Measurements from ENCODE around the gene FZD7. TPM values are rescaled to one million over a fixed set of nuclear protein-coding genes. Genes with fewer than 3 reads are reported as not detected.

The FZD7 gene
- total and polyA plus RNA-seq, 11 donors, result 1.7 to 42.0 (median 19.3) TPM

DNA sequence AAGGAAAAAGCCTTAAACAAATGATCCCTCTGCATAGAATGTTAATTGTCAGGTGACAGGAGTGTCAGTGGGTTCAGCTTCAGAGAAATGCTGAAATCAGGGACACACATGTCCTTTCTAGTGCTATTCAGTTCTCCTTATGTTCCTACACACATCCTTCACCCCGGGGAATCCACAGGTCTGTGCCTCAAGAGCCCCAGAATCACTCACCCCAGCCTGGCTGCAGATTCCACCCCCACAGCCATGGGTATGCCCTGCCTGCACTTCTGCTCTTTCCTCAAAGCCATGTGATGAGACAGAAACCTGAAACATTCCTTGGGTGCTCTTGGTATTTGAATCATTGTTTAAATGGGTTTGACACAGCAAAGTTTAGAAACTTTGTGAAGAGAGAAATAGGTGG lies 27.4 kb upstream of the FZD7 start:
- ATAC-seq (no peak), DNase-seq (no peak)
- TF ChIP-seq, protein P1, sequence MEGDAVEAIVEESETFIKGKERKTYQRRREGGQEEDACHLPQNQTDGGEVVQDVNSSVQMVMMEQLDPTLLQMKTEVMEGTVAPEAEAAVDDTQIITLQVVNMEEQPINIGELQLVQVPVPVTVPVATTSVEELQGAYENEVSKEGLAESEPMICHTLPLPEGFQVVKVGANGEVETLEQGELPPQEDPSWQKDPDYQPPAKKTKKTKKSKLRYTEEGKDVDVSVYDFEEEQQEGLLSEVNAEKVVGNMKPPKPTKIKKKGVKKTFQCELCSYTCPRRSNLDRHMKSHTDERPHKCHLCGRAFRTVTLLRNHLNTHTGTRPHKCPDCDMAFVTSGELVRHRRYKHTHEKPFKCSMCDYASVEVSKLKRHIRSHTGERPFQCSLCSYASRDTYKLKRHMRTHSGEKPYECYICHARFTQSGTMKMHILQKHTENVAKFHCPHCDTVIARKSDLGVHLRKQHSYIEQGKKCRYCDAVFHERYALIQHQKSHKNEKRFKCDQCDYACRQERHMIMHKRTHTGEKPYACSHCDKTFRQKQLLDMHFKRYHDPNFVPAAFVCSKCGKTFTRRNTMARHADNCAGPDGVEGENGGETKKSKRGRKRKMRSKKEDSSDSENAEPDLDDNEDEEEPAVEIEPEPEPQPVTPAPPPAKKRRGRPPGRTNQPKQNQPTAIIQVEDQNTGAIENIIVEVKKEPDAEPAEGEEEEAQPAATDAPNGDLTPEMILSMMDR (IDR thresholded peaks at IDR 0.05), result no peak
- no peak for TF ChIP-seq POLR2A (IDR thresholded peaks at IDR 0.05)
- H3K27ac ChIP-seq, result no peak overlapping the region
- WGBS, 4 donors, result 71 to 93% (median 82%) methylated on average over 1 of the region's 1 CpG
- H3K27me3 ChIP-seq, result peaks cover 0 to 5% (median 0%) of the 10 kb centered on the region in 9 donors
- intact Hi-C loops (cut with DNase I), result no loop called here
- H3K4me3 ChIP-seq, result no peak overlapping the region
- peaks cover 0 to 30% (median 11%) of the 10 kb centered on the region in 12 donors for H3K4me1 ChIP-seq
- H3K9me3 ChIP-seq, result no peaks in the 10 kb centered on the region
- no peaks in the 10 kb centered on the region for H3K36me3 ChIP-seq

- ATAC-seq, result peak in 1 of 4 donors; percentile 29
- 62 to 74% (median 65%) methylated on average over 7 of the region's 7 CpGs for WGBS, 4 donors
- H3K27ac ChIP-seq, result peak overlapping the region in 1 of 12 donors; percentile 79
Measured at GRCh38 chr2:202007015-202007982, 26.4 kb upstream of the FZD7 start.

DNA sequence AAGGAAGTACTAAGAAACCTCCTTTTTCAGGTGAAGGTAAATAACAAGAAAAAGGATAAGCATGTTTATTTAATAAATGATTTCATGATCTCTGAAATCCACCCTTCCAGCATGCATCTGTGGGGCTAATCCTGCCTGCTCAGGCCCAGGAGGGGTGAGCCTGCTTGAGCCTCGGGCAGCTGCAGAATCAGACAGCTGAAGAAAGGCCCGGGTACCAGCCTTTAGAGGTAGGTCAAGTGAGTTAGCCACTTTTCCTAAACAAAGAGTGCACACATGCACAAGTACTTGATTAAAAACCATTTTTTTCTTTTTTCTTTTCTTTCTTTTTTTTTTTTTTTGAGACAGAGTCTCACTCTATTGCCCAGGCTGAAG lies 25.7 kb upstream of the FZD7 start:
- peaks cover 0 to 30% (median 11%) of the 10 kb centered on the region in 12 donors for H3K4me1 ChIP-seq
- peak overlapping the region in 2 of 12 donors; percentile 79 to 96 for H3K27ac ChIP-seq
- DNase-seq (no peak), ATAC-seq (no peak)
- no peak overlapping the region for H3K4me3 ChIP-seq
- no peaks in the 10 kb centered on the region for H3K9me3 ChIP-seq
- intact Hi-C loops (cut with DNase I), result no loop called here
- TF ChIP-seq POLR2A (IDR thresholded peaks at IDR 0.05), result no peak
- TF ChIP-seq, protein P1 (IDR thresholded peaks at IDR 0.05), result no peak
- H3K36me3 ChIP-seq, result no peaks in the 10 kb centered on the region
- H3K27me3 ChIP-seq, result peaks cover 0 to 7% (median 0%) of the 10 kb centered on the region in 9 donors
- 63 to 98% (median 89%) methylated on average over 2 of the region's 2 CpGs for WGBS, 4 donors

More at GRCh38 chr2:202007015-202007982, 26.4 kb upstream of the FZD7 start:
- Histone ChIP-seq H3K9me3 (no peaks in the 10 kb centered on the region), H3K4me3 (no peak overlapping the region), H3K27me3 (peaks cover 0 to 7% (median 0%) of the 10 kb centered on the region in 9 donors), H3K36me3 (no peaks in the 10 kb centered on the region), H3K4me1 (peaks cover 0 to 30% (median 11%) of the 10 kb centered on the region in 12 donors)
- TF ChIP-seq, protein P1 (IDR thresholded peaks at IDR 0.05), result peak in 2 of 12 donors; percentile 5 to 12
- TF ChIP-seq POLR2A (IDR thresholded peaks at IDR 0.05), result no peak
- intact Hi-C loops (cut with DNase I), result no loop called here
- DNase-seq, result peak in 1 of 5 donors; percentile 38

DNA sequence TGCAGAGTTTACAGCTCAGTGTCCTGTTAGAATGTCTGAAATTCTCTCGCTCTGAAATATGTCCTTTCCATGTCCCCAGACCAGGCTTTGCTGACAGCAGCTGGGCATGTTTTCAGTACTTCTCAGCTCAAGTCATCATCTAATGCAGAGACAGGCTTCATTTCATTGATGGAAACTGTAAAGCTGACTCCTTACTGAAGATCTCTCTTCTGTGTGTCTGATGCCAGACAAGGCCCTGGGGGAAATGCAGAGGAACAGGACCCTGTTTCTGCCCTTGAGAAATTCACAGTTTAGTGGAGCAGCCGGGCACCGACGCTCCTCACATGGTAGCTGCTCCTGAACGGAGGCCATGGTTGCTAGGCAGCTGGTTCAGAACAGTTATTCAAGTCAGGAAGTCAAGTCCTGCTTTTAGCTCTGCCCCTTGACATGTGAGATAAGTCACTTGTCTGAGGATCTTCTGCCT lies 24.6 kb upstream of the FZD7 start:
- TF ChIP-seq, protein P1 (IDR thresholded peaks at IDR 0.05), result no peak
- WGBS, 4 donors, result 12 to 38% (median 23%) methylated on average over 5 of the region's 5 CpGs
- Histone ChIP-seq H3K27me3 (peaks cover 0 to 7% (median 0%) of the 10 kb centered on the region in 9 donors), H3K27ac (peak overlapping the region; percentile 46 to 96 (median 78)), H3K4me1 (peaks cover 0 to 30% (median 11%) of the 10 kb centered on the region in 12 donors), H3K36me3 (no peaks in the 10 kb centered on the region), H3K9me3 (no peaks in the 10 kb centered on the region), H3K4me3 (no peak overlapping the region)
- intact Hi-C loops (cut with DNase I), result no loop called here
- peak; percentile 91 to 94 (median 92) for ATAC-seq
- peak in 4 of 5 donors; percentile 55 to 76 (median 64) for DNase-seq
